ENCODE measurements around the gene COL4A6. TPM values are rescaled to one million over a fixed set of nuclear protein-coding genes. Genes with fewer than 3 reads are reported as not detected.

The COL4A6 gene
- total and polyA plus RNA-seq, 2 of the 8 experiments (the other 6 are each of a cell fraction or from before 2014, with no cell fraction given): 5.9 to 11.8 TPM

- TF ChIP-seq GTF2F1 (IDR thresholded peaks at IDR 0.05; ENCODE audit: borderline replicate concordance, low read depth, low read length) (no peak), SUZ12 (IDR thresholded peaks at IDR 0.05; ENCODE audit: low read length) (no peak)
These were observed 38.6 kb downstream of the COL4A6 start (continued) for GRCh38 chrX:108399418-108400165.

Measured in H1 (cell line).